HFF-Myc (cell line): Measurements from ENCODE around the gene COL13A1.

Experiments
- DNase-seq: peaks from one replicate; pipeline ENCODE4 v3.0.0-alpha.2; 2011; ENCODE audit warnings: low read depth; ENCODE audit errors: extremely low read depth
- H3K4me3 ChIP-seq: replicated peaks from 2 replicates; pipeline ENCODE4 v1.5.1; 2011; ENCODE audit warnings: low read depth, mild to moderate bottlenecking, control low read depth, low read length
- TF ChIP-seq, protein P1 (sequence below): IDR thresholded peaks from 2 replicates; pipeline ENCODE4 v1.5.1; 2012; ENCODE audit warnings: mild to moderate bottlenecking, low read depth, low read length, control low read depth; ENCODE audit errors: missing control alignments

COL13A1 gene

DNA sequence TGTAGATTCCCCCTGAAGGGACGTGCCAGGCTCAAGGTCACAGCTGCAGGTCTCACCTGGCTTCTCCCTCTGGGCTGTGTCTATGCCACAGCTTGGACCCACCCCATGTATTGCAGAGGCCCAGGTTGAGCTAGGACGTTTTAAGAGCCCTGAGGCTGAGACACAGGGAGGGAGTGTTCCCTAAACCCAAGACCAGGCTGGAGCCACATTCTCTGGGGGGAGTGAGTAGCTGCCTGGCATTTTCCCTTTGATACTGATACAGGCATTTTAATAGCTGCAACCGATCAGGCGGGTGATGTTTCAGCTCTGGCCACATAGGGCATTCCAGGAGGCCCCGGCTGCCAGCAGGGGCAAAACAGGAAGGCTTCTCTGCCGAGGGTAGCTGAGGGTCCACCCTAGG is 13.4 kb downstream of the COL13A1 start:
- TF ChIP-seq, protein P1, sequence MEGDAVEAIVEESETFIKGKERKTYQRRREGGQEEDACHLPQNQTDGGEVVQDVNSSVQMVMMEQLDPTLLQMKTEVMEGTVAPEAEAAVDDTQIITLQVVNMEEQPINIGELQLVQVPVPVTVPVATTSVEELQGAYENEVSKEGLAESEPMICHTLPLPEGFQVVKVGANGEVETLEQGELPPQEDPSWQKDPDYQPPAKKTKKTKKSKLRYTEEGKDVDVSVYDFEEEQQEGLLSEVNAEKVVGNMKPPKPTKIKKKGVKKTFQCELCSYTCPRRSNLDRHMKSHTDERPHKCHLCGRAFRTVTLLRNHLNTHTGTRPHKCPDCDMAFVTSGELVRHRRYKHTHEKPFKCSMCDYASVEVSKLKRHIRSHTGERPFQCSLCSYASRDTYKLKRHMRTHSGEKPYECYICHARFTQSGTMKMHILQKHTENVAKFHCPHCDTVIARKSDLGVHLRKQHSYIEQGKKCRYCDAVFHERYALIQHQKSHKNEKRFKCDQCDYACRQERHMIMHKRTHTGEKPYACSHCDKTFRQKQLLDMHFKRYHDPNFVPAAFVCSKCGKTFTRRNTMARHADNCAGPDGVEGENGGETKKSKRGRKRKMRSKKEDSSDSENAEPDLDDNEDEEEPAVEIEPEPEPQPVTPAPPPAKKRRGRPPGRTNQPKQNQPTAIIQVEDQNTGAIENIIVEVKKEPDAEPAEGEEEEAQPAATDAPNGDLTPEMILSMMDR = no peak
- no peak for DNase-seq
- H3K4me3 ChIP-seq = no peak overlapping the region

DNA sequence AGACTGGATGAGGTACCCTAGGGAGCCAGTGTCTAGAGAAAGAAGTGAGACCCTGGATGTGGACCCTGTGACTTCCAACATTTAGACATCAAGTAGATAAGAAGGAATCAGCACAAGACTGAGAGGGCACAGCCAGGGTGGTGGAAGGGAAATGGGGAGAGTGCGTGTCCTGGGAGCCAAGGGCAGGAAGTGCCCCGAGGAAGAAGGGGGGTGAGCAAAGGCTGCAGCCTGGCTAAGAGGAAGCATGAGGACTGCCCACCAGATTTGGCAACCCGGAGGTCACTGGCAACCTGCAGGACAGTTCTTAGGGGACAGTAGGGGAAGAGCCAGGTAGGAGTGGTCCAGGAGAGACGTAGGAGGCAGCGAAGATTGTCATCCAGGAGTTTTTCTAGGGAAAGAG is 14.8 kb downstream of the COL13A1 start:
- no peak for DNase-seq
- H3K4me3 ChIP-seq = no peak overlapping the region
- TF ChIP-seq, protein P1 = no peak

DNA sequence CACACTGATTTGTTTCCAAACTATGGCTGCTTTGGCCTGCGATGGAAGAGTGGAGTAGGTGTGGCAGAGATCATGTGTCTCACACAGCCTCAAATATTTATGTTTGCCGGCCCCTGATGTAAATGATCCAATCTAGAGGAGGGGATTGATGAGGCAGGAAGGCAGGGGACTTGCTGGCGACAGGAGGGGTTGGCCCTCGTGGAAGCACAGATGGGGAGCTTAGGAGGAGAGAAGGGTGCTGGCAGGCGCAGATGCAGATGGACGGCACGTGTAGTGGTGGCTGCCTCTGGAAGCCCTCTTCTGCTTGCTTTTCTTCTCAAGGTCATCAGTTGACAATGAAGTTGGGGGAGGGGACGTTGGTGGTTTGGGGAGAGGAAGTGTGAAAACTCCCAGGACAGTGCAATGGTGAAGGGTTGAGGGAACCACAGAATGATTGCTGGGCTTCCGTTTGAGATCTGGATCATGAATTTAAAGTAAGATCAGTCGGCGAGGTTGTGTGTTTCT is 15.4 kb downstream of the COL13A1 start:
- DNase-seq = no peak
- H3K4me3 ChIP-seq = no peak overlapping the region
- TF ChIP-seq, protein P1 = no peak

DNA sequence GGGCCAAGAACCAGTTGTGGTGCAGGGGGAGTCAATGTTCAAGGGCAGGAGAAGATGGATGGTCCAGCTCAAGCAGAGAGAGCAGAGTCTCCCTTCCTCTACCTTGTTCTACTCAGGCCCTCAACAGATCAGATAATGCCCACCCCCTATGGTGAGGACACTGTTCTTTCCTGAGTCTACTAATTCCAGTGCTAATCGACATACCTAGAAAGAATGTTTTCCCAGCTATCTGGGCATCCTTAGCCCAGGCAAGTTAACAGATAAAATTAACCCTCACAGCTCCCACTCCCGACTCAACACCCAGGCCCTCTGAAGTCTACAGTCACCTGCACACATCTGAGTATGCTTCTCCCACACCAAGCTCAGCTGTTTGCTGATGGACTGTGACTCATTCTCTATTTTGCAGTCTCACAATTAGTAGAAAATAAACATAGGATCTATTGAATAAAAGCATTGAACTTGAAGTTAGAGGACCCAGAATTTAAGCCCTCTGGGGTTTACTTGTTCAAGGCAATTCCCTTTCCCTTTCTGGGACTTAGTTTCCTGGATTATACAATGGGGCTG is 17.1 kb downstream of the COL13A1 start:
- TF ChIP-seq, protein P1 = no peak
- DNase-seq = no peak
- no peak overlapping the region for H3K4me3 ChIP-seq

DNA sequence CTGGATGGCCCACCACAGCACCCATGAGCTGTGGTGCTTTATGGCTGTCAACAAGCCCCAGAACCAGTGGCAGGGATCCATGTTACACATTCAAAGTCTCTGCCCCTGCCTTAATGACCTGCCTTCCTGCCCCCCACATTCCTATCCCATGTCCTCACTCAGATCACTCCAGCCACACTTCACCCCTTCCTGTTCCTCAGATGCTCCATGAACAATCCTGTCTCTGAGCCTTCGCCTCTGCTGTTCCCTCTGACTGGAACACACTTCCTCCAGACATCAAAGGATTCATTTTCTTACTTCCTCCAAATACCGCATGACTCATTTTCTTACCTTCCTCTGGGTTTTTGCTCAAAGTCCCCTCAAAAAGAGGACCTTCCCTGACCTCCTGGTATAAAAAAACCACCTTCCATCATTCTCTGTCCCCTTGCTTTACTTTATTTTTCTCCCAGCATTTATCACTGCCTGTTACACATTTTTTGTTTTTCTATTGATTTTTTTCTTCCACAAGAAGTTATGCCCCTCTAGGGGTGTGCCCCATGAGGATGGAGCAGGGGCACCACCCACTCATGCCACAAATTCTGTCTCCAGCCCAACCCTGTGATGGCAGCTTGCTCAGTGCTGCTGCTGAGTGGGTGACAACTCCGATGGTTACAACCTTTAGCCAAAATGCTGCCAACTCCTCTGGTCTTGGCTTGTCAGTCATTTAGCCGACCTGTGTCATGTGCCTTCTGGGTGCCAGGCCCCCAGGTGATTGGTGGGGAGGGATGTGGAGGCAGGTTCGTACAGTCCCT is 18.2 kb downstream of the COL13A1 start:
- H3K4me3 ChIP-seq = no peak overlapping the region
- peak; percentile 48 for DNase-seq
- TF ChIP-seq, protein P1 = no peak

DNA sequence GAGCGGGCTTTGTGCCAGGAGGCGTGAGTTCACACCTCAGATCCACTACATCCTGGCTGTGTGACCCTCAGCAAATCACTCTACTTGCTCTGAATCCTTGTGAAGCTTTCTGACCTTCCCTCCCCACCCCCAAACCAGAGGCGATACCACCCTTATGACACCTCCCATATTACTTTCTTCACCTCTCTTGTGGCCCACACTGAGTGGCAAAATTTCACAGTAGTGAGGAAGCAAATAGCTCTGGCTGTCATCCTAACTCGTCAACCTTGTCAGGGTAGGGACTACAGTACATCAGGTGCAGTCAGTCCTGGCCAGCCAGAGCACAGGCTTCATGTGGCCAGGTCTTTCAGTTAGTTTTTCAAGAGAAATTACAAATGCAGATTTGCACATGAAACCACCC is 19.1 kb downstream of the COL13A1 start:
- DNase-seq = no peak
- H3K4me3 ChIP-seq = no peak overlapping the region
- TF ChIP-seq, protein P1 = no peak
